ENCODE data around the gene ARHGEF39. TPM values are rescaled to one million over a fixed set of nuclear protein-coding genes. Genes with fewer than 3 reads are reported as not detected.

The ARHGEF39 gene
- total and polyA plus RNA-seq, 10 of the 15 experiments (the other 5 are each of a cell fraction or from before 2014, with no cell fraction given): 2.0 to 28.9 (median 13.2) TPM

DNA sequence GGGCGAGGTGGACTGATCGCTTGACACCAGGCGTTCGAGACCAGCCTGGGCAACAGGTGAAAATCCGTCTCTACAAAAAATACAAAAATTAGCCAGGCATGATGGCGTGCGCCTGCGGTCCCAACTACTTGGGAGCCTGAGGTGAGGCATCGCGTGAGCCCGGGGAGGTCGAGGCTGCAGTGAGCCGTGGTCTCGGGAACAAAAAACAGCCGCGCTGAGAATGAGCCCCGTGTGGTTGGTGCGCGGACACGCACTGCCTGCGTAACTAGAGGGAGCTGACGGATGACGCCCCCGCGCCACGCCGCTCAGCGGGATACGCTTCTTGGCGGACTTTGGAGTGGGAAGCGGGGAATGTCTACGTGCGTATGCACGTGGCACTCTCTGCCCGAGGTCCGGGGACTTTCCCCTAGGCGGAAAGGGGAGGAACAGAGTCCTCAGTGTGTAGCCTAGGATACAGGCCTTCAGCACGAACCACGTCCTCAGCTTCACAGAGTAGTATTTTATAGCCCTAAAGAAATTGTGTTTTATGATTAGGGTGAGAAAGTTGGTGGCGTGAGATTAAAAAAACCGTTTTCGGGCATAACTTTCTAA lies 7.4 kb downstream of the ARHGEF39 start, which contains the start of gene RMRP (continued):
- TF ChIP-seq ETV6 (conservative IDR thresholded peaks at IDR 0.05 in 1 of 2, IDR thresholded peaks at IDR 0.05 in 1 of 2; ENCODE audit: borderline replicate concordance in 1 of 2, low read depth in 1 of 2) (peak in 1 of 2 experiments; percentile 70; a peak in 2 of 4 replicates), WRNIP1 (IDR thresholded peaks at IDR 0.05; ENCODE audit: borderline replicate concordance, low read depth, low read length) (peak; percentile 76; the same call in 1 of the 2 replicates), HDAC6 (IDR thresholded peaks at IDR 0.05; ENCODE audit: unreplicated experiment) (no peak), TBL1XR1 (IDR thresholded peaks at IDR 0.05; ENCODE audit: low read depth, low read length) (peak; percentile 78), MEF2A (IDR thresholded peaks at IDR 0.05; ENCODE audit: insufficient read depth, low read depth, low read length) (0 out of 2 replicates have a peak, but pooled peaks have one; percentile 50), TCF12 (IDR thresholded peaks at IDR 0.05; ENCODE audit: low read depth, low read length) (peak; percentile 65), ZNF24 (IDR thresholded peaks at IDR 0.05) (peak; percentile 99), MYC (IDR thresholded peaks at IDR 0.05; ENCODE audit: insufficient read depth, insufficient read length, insufficient replicate concordance, low read length, severe bottlenecking) (no peak), STAT3 (IDR thresholded peaks at IDR 0.05; ENCODE audit: low read depth, low read length) (0 out of 2 replicates have a peak, but pooled peaks have one; percentile 60), NR2C1 (IDR thresholded peaks at IDR 0.05) (no peak), SIX5 (IDR thresholded peaks at IDR 0.05; ENCODE audit: low read depth, low read length, severe bottlenecking) (peak; percentile 9), BACH1 (IDR thresholded peaks at IDR 0.05; ENCODE audit: borderline replicate concordance) (peak; percentile 91), SMAD1 (IDR thresholded peaks at IDR 0.05; ENCODE audit: low read depth, partially characterized antibody) (no peak), TAF1 (IDR thresholded peaks at IDR 0.05; ENCODE audit: borderline replicate concordance, low read depth, low read length) (0 out of 2 replicates have a peak, but pooled peaks have one; percentile 10), HDGF (IDR thresholded peaks at IDR 0.05) (0 out of 2 replicates have a peak, but pooled peaks have one; percentile 76), RBBP5 (conservative IDR thresholded peaks at IDR 0.05) (no peak), DPF2 (IDR thresholded peaks at IDR 0.05) (peak; percentile 83), EGR1 (IDR thresholded peaks at IDR 0.05; ENCODE audit: borderline replicate concordance in 1 of 2, low read depth in 2 of 2, low read length in 2 of 2) (peak; percentile 87 to 97)
- TF ChIP-seq, protein P1, sequence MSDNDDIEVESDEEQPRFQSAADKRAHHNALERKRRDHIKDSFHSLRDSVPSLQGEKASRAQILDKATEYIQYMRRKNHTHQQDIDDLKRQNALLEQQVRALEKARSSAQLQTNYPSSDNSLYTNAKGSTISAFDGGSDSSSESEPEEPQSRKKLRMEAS (IDR thresholded peaks at IDR 0.05; ENCODE audit: low read depth, low read length): peak; percentile 99
- TF ChIP-seq, protein P2, sequence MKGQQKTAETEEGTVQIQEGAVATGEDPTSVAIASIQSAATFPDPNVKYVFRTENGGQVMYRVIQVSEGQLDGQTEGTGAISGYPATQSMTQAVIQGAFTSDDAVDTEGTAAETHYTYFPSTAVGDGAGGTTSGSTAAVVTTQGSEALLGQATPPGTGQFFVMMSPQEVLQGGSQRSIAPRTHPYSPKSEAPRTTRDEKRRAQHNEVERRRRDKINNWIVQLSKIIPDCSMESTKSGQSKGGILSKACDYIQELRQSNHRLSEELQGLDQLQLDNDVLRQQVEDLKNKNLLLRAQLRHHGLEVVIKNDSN (IDR thresholded peaks at IDR 0.05; ENCODE audit: borderline replicate concordance, extremely low read length, insufficient read depth, low read depth, low read length): peak; percentile 34
- TF ChIP-seq, protein P3, sequence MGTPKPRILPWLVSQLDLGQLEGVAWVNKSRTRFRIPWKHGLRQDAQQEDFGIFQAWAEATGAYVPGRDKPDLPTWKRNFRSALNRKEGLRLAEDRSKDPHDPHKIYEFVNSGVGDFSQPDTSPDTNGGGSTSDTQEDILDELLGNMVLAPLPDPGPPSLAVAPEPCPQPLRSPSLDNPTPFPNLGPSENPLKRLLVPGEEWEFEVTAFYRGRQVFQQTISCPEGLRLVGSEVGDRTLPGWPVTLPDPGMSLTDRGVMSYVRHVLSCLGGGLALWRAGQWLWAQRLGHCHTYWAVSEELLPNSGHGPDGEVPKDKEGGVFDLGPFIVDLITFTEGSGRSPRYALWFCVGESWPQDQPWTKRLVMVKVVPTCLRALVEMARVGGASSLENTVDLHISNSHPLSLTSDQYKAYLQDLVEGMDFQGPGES (IDR thresholded peaks at IDR 0.05): no peak; the same call in 1 of the 2 replicates
- TF ChIP-seq, protein P4, sequence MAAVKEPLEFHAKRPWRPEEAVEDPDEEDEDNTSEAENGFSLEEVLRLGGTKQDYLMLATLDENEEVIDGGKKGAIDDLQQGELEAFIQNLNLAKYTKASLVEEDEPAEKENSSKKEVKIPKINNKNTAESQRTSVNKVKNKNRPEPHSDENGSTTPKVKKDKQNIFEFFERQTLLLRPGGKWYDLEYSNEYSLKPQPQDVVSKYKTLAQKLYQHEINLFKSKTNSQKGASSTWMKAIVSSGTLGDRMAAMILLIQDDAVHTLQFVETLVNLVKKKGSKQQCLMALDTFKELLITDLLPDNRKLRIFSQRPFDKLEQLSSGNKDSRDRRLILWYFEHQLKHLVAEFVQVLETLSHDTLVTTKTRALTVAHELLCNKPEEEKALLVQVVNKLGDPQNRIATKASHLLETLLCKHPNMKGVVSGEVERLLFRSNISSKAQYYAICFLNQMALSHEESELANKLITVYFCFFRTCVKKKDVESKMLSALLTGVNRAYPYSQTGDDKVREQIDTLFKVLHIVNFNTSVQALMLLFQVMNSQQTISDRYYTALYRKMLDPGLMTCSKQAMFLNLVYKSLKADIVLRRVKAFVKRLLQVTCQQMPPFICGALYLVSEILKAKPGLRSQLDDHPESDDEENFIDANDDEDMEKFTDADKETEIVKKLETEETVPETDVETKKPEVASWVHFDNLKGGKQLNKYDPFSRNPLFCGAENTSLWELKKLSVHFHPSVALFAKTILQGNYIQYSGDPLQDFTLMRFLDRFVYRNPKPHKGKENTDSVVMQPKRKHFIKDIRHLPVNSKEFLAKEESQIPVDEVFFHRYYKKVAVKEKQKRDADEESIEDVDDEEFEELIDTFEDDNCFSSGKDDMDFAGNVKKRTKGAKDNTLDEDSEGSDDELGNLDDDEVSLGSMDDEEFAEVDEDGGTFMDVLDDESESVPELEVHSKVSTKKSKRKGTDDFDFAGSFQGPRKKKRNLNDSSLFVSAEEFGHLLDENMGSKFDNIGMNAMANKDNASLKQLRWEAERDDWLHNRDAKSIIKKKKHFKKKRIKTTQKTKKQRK (IDR thresholded peaks at IDR 0.05; ENCODE audit: low read depth, low read length): no peak
- TF ChIP-seq, protein P5, sequence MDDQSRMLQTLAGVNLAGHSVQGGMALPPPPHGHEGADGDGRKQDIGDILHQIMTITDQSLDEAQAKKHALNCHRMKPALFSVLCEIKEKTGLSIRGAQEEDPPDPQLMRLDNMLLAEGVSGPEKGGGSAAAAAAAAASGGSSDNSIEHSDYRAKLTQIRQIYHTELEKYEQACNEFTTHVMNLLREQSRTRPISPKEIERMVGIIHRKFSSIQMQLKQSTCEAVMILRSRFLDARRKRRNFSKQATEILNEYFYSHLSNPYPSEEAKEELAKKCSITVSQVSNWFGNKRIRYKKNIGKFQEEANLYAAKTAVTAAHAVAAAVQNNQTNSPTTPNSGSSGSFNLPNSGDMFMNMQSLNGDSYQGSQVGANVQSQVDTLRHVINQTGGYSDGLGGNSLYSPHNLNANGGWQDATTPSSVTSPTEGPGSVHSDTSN (IDR thresholded peaks at IDR 0.05; ENCODE audit: insufficient replicate concordance, low read depth, low read length): peak; percentile 31
